GM23248 (cell line): ENCODE results near the gene PREP. TPM values are rescaled to one million over a fixed set of nuclear protein-coding genes. Genes with fewer than 3 reads are reported as not detected.

Source experiments
- DNase-seq: peaks from one replicate; pipeline ENCODE4 v3.0.0-alpha.2; 2015
- H2AFZ ChIP-seq: fragments of 200-600 bp; sonication (generic); 2 replicates; pipeline ENCODE4 v1.6.1; 2016; ENCODE audit warnings: antibody characterized with exemption
- H3F3A ChIP-seq: fragments of 200-600 bp; sonication (generic); 2 replicates; pipeline ENCODE4 v1.6.1; 2016; ENCODE audit warnings: mild to moderate bottlenecking, antibody characterized with exemption, mixed run types; ENCODE audit not compliant: insufficient read depth
- H3K27ac ChIP-seq: fragments of 200-600 bp; sonication (generic); 2 replicates; pipeline ENCODE4 v1.5.1; 2016; ENCODE audit warnings: mild to moderate bottlenecking
- H3K27me3 ChIP-seq: fragments of 200-600 bp; sonication (generic); replicated peaks from 2 replicates; pipeline ENCODE4 v1.6.1; 2016; ENCODE audit warnings: mild to moderate bottlenecking; ENCODE audit not compliant: insufficient read depth
- H3K36me3 ChIP-seq: fragments of 200-600 bp; sonication (generic); 2 replicates; pipeline ENCODE4 v1.6.1; 2016; ENCODE audit warnings: low read depth, mild to moderate bottlenecking
- H3K4me1 ChIP-seq: fragments of 200-600 bp; sonication (generic); 2 replicates; pipeline ENCODE4 v1.6.1; 2016; ENCODE audit warnings: mild to moderate bottlenecking; ENCODE audit not compliant: insufficient read depth
- H3K4me2 ChIP-seq: fragments of 200-600 bp; sonication (generic); one replicate; pipeline ENCODE4 v1.6.1; 2016; ENCODE audit warnings: mild to moderate bottlenecking; ENCODE audit not compliant: unreplicated experiment
- H3K4me3 ChIP-seq: fragments of 200-600 bp; sonication (generic); 2 replicates; pipeline ENCODE4 v1.5.1; 2016; ENCODE audit warnings: mild to moderate bottlenecking
- H3K79me2 ChIP-seq: fragments of 200-600 bp; sonication (generic); 2 replicates; pipeline ENCODE4 v1.6.1; 2016; ENCODE audit warnings: mild to moderate bottlenecking; ENCODE audit not compliant: insufficient read depth
- H3K9ac ChIP-seq: fragments of 200-600 bp; sonication (generic); 2 replicates; pipeline ENCODE4 v1.6.1; 2016; ENCODE audit warnings: mild to moderate bottlenecking
- H3K9me2 ChIP-seq: fragments of 200-600 bp; sonication (generic); 2 replicates; pipeline ENCODE4 v1.6.1; 2016; ENCODE audit warnings: mixed run types, mild to moderate bottlenecking, moderate library complexity; ENCODE audit not compliant: insufficient read depth
- H3K9me3 ChIP-seq: fragments of 200-600 bp; sonication (generic); one replicate; pipeline ENCODE4 v1.6.1; 2017; ENCODE audit warnings: low read depth
- H4K20me1 ChIP-seq: fragments of 200-600 bp; sonication (generic); 2 replicates; pipeline ENCODE4 v1.6.0; 2016; ENCODE audit not compliant: insufficient read depth
- EZH2 ChIP-seq: fragments of 200-600 bp; sonication (generic); IDR thresholded peaks from 2 replicates; pipeline ENCODE4 v1.6.1; 2018; ENCODE audit warnings: antibody characterized with exemption, mild to moderate bottlenecking; ENCODE audit not compliant: insufficient read depth, poor library complexity, severe bottlenecking
- EZH2phosphoT487 ChIP-seq: fragments of 200-600 bp; sonication (generic); IDR thresholded peaks from 2 replicates; pipeline ENCODE4 v1.6.1; 2018; ENCODE audit warnings: antibody characterized with exemption, moderate library complexity, mild to moderate bottlenecking, low read depth; ENCODE audit not compliant: insufficient read depth
- WGBS, 2 experiments: methylation state at CpG; one replicate each; pipeline ENCODE4 v1.1.6; 2015 to 2017; ENCODE audit warnings: low lambda C conversion rate in 2 of 2, low coverage in 1 of 2; ENCODE audit errors: missing lambda C conversion rate in 2 of 2; 5-methylcytosine and 5-hydroxymethylcytosine counted together
- in situ Hi-C: fragments of 300-500 bp; cut with MboI; formaldehyde crosslinking; loops from 2 replicates; pipeline ENCODE4 v1.15.0; 2020
- polyA plus RNA-seq: library from polyadenylated mRNA; unstranded; fragments of >200 nt; fragmentation: Nextera tagmentation; extraction: Ambion mirVana; gene quantifications from 2 replicates; pipeline ENCODE4 v1.2.1, GENCODE V29; 2016
- total RNA-seq: library from RNA; depleted of rRNA; stranded (reverse); fragments of >200 nt; shearing (Covaris generic); gene quantifications from 2 replicates; pipeline ENCODE4 v1.2.3, GENCODE V29; 2014

Gene PREP
- total and polyA plus RNA-seq, 2 experiments from 2014 or later: 18.9 to 37.9 TPM

DNA sequence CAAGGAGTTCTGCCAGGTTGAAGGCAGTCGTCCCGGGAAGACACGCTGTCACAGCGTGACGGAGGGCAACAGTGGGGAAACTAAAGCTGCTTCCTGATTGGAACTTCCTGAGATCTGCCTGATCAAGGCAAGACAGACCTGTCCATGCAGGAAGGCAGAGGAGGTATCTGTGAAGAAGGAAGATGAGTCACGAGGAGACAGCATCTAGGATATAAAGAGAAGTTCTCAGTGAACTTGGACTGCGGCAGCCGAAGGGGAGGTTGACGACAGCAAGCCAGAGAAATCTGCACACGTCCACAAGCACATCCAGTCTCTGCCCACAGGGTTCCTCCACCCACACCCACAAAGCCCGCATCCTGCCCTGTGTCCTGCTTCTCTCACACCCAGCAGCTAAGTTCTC is 38.6 kb downstream of the PREP start:
- Histone ChIP-seq H3K9me3 (no peaks in the 10 kb centered on the region), H3K4me1 (peaks cover 13% of the 10 kb centered on the region), H3K4me2 (no peak overlapping the region), H3K9ac (no peak overlapping the region), H3K27me3 (no peaks in the 10 kb centered on the region), H3K9me2 (no peaks in the 10 kb centered on the region), H3K4me3 (no peak overlapping the region), H2AFZ (no peak overlapping the region), H4K20me1 (no peaks in the 10 kb centered on the region), H3K79me2 (peaks cover 8% of the 10 kb centered on the region; the same call in 1 of the 2 replicates), H3K27ac (no peak overlapping the region), H3F3A (peaks cover 14% of the 10 kb centered on the region), H3K36me3 (peaks cover 6% of the 10 kb centered on the region; the same call in 1 of the 2 replicates)
- DNase-seq: no peak
- in situ Hi-C loops: loop anchor here (25.0 kb wide), 1 partner anchor 252 kb away; no protein-coding TSS in a partner anchor
- TF ChIP-seq EZH2 (no peak), EZH2phosphoT487 (no peak)
- 91 to 95% methylated on average over 11 of the region's 11 CpGs for WGBS, 2 experiments

DNA sequence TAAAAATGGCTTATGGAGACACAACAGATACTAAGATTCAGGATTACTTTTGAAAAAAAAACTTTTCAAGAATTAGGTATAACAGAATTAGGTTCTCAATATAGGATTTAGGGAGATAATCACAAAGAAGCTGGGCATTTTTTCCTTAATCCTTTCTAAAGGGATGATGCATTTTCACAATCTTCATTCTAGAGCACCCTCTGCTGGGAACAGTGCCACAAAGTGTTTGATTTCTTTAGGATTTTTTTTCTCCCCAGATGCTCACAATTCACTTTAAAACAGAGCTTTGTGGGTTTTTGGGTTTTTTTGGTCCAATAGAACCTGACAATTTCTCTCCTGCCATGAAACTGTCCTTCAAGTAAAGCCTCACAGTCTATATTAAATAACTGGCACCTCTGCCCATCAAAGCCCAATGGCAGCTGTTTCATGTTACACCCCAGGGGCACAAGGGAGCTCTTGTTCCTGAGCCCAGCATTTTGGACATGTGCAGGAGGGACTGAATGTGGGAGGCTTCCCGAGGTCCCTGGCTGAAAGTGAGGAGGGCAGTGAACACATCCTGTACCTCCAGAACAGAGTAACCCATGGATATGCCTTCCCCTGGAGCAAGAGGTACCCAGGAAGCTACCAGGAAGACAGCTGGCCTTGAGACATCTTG is 39.7 kb downstream of the PREP start:
- peak; percentile 81 for DNase-seq
- H3K79me2 ChIP-seq: peaks cover 8% of the 10 kb centered on the region; the same call in 1 of the 2 replicates
- no peaks in the 10 kb centered on the region for H3K9me2 ChIP-seq
- WGBS, 2 experiments: 50 to 67% methylated on average over 1 of the region's 1 CpG
- H3K27ac ChIP-seq: no peak overlapping the region
- no peaks in the 10 kb centered on the region for H3K9me3 ChIP-seq
- no peak overlapping the region for H3K4me3 ChIP-seq
- peaks cover 17% of the 10 kb centered on the region for H3K4me1 ChIP-seq
- no peaks in the 10 kb centered on the region for H3K27me3 ChIP-seq
- peaks cover 2% of the 10 kb centered on the region; the same call in 1 of the 2 replicates for H3K36me3 ChIP-seq
- no peak for TF ChIP-seq EZH2
- TF ChIP-seq EZH2phosphoT487: no peak
- in situ Hi-C loops: loop anchor here (25.0 kb wide), 1 partner anchor 251 kb away; no protein-coding TSS in a partner anchor
- peaks cover 24% of the 10 kb centered on the region for H3F3A ChIP-seq
- H3K4me2 ChIP-seq: no peak overlapping the region
- no peaks in the 10 kb centered on the region for H4K20me1 ChIP-seq
- H3K9ac ChIP-seq: no peak overlapping the region
- H2AFZ ChIP-seq: no peak overlapping the region

DNA sequence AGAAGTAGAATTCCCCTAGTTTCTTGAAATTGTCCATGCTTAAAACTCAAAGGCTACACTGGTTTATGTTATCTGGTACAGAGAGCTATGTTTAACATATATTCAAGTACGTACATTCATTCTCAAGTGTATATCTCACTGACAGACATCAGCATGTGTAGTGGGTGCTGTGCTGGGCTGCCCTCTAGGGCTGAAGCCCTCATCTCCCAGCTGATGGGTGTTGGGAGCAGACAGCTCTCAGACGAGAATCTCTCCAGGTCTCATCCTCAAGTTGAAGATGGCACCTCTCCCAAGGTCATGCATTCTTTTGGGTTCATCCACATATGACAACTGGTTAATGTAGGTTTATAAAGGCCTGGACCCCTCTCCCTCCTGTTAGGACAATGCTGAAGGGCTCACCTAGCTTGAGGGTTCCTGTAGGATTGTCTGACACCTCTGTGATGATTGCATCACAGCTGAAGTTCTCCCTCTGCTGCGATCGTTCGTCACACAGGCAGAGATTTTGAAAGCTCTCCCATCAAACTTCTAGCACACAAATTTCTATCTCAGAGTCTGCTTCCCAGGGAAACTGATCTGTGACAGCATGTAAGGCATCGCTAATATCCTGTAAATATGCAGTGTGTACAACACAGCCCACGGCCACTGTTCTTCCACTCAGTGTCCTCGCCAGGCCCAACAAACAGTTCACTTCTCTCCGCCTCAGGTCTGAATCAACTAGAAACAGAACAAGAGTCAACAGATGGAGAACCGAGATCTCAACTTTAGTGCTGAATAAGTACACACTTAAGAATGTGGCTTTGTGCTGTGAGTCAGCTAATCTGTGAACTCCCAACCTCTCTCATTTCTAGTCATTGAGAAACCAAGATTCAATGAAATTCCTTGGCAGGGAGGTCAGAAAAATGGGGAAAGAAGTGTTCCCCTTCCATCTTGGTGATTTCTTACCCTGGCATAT is 43.2 kb downstream of the PREP start:
- Histone ChIP-seq H3K79me2 (peaks cover 11% of the 10 kb centered on the region; the same call in 1 of the 2 replicates), H3K4me1 (peaks cover 17% of the 10 kb centered on the region), H3K36me3 (no peaks in the 10 kb centered on the region), H3K9me2 (no peaks in the 10 kb centered on the region), H3K9me3 (no peaks in the 10 kb centered on the region), H4K20me1 (no peaks in the 10 kb centered on the region), H3K4me2 (peak overlapping the region; percentile 29), H3K4me3 (0 out of 2 replicates have a peak overlapping the region, but pooled peaks have one; percentile 5), H2AFZ (no peak overlapping the region), H3F3A (peaks cover 25% of the 10 kb centered on the region), H3K9ac (peak overlapping the region; percentile 21; the same call in 1 of the 2 replicates), H3K27ac (peak overlapping the region; percentile 74), H3K27me3 (no peaks in the 10 kb centered on the region)
- no peak for TF ChIP-seq EZH2
- no peak for TF ChIP-seq EZH2phosphoT487
- WGBS, 2 experiments: 57% methylated on average over 10 of the region's 10 CpGs
- in situ Hi-C loops: loop anchor here (25.0 kb wide), 1 partner anchor 247 kb away; no protein-coding TSS in a partner anchor
- DNase-seq: peak; percentile 94

DNA sequence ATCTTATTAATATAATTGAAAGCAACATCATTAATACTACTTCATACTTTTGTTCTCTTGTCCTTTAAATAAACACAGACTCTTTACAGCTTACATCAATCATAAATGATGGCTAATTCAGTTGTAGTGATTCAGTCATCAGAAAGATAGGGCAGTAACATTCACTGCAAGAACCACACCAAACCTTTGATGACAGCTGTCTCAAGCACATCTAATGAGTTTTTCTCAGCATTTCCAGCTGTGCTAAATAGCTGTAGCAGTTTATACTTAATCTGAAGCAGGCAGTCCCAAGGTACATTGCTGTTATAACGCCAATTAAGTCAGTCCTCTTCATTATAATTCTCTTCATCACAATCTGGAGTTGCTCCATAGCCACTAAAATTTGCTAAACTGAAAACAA is 45.7 kb downstream of the PREP start:
- Histone ChIP-seq H3K4me2 (no peak overlapping the region), H3K4me3 (no peak overlapping the region), H3K27me3 (no peaks in the 10 kb centered on the region), H4K20me1 (no peaks in the 10 kb centered on the region), H3K9me2 (0 out of 2 replicates have a peak, but pooled peaks cover 3% of the 10 kb centered on the region), H3F3A (peaks cover 25% of the 10 kb centered on the region), H2AFZ (no peak overlapping the region), H3K9ac (no peak overlapping the region), H3K9me3 (no peaks in the 10 kb centered on the region), H3K79me2 (peaks cover 4% of the 10 kb centered on the region; the same call in 1 of the 2 replicates), H3K36me3 (peaks cover 7% of the 10 kb centered on the region; the same call in 1 of the 2 replicates), H3K4me1 (peaks cover 17% of the 10 kb centered on the region), H3K27ac (no peak overlapping the region)
- in situ Hi-C loops: loop anchor here (25.0 kb wide), 1 partner anchor 245 kb away; no protein-coding TSS in a partner anchor
- TF ChIP-seq EZH2: no peak
- no peak for TF ChIP-seq EZH2phosphoT487
- WGBS, 2 experiments: 32 to 45% methylated on average over 1 of the region's 1 CpG
- DNase-seq: no peak
